SK-N-SH (cell line): ENCODE data around the gene KRTAP15-1. TPM values are rescaled to one million over a fixed set of nuclear protein-coding genes. Genes with fewer than 3 reads are reported as not detected.

Experiments
- CTCF ChIA-PET: fragments of 300-600, 350-600 bp; formaldehyde crosslinking; extraction: SDS; loops from one replicate; lab custom pipeline; 2021; lab: Yijun Ruan, JAX
- POLR2A ChIA-PET: fragments of 350-600 bp; sonication (Branson Sonifier 250); formaldehyde crosslinking; extraction: SDS; loops from one replicate; lab custom pipeline; 2020; ENCODE audit warnings: antibody characterized with exemption, inconsistent platforms; lab: Yijun Ruan, JAX
- DNase-seq: peaks from one replicate; pipeline ENCODE4 v3.0.0; 2012
- H2AFZ ChIP-seq: fragments of 200-600 bp; sonication (generic); 2 replicates; pipeline ENCODE4 v1.8.1; 2016; ENCODE audit warnings: antibody characterized with exemption, mild to moderate bottlenecking, low read depth
- H3F3A ChIP-seq: fragments of 200-600 bp; sonication (generic); replicated peaks from 2 replicates; pipeline ENCODE3; 2016; ENCODE audit warnings: antibody characterized with exemption, mild to moderate bottlenecking; ENCODE audit not compliant: insufficient read depth
- H3K27ac ChIP-seq, 2 experiments: fragments of 200-500 bp in 1 of 2; fragments of 200-600 bp in 1 of 2; sonication (Bioruptor generic) in 1 of 2; sonication (generic), shearing (Covaris generic) in 1 of 2; 2 replicates each; pipeline versions ENCODE4 v1.5.1 to v1.6.1; 2014 to 2016; ENCODE audit warnings: low read depth in 2 of 2, inconsistent platforms in 1 of 2, low read length in 1 of 2, mild to moderate bottlenecking in 1 of 2, mixed read lengths in 1 of 2
- H3K27me3 ChIP-seq: fragments of 200-600 bp; sonication (generic), shearing (Covaris generic); 2 replicates; pipeline ENCODE4 v1.6.1; 2016; ENCODE audit warnings: mixed run types; ENCODE audit not compliant: insufficient read depth
- H3K36me3 ChIP-seq, 2 experiments: fragments of 200-500 bp in 1 of 2; fragments of 200-600 bp in 1 of 2; sonication (Bioruptor generic) in 1 of 2; sonication (generic) in 1 of 2; replicated peaks in 1 of 2; 2 replicates each; pipeline versions ENCODE3 to v1.5.1; 2014 to 2016; ENCODE audit warnings: low read length in 1 of 2, mild to moderate bottlenecking in 1 of 2; ENCODE audit not compliant: insufficient read depth in 2 of 2, control insufficient read depth in 1 of 2
- H3K4me1 ChIP-seq, 2 experiments: fragments of 200-500 bp in 1 of 2; fragments of 200-600 bp in 1 of 2; sonication (Bioruptor generic) in 1 of 2; sonication (generic), shearing (Covaris generic) in 1 of 2; 2 replicates each; pipeline versions ENCODE4 v1.5.1 to v1.6.1; 2014 to 2016; ENCODE audit warnings: low read depth in 1 of 2, low read length in 1 of 2, mixed run types in 1 of 2; ENCODE audit not compliant: insufficient read depth in 2 of 2, control insufficient read depth in 1 of 2
- H3K4me2 ChIP-seq: fragments of 200-600 bp; sonication (generic), shearing (Covaris generic); 2 replicates; pipeline ENCODE4 v1.6.1; 2017; ENCODE audit warnings: mixed run types
- H3K4me3 ChIP-seq, 2 experiments: fragments of 200-500 bp in 1 of 2; fragments of 200-600 bp in 1 of 2; sonication (Bioruptor generic) in 1 of 2; sonication (generic), shearing (Covaris generic) in 1 of 2; 2 replicates each; pipeline versions ENCODE4 v1.5.1 to v1.8.1; 2014 to 2016; ENCODE audit warnings: low read depth in 2 of 2, inconsistent platforms in 1 of 2, low read length in 1 of 2, mild to moderate bottlenecking in 1 of 2, mixed read lengths in 1 of 2, moderate library complexity in 1 of 2
- H3K79me2 ChIP-seq: fragments of 200-600 bp; sonication (generic); 2 replicates; pipeline ENCODE4 v1.8.1; 2017; ENCODE audit warnings: mild to moderate bottlenecking; ENCODE audit not compliant: insufficient read depth
- H3K9ac ChIP-seq: fragments of 200-600 bp; sonication (generic); 2 replicates; pipeline ENCODE4 v1.6.1; 2017; ENCODE audit warnings: mixed run types
- H3K9me2 ChIP-seq: fragments of 200-600 bp; sonication (generic); 2 replicates; pipeline ENCODE4 v1.6.1; 2017; ENCODE audit warnings: mixed run types
- H3K9me3 ChIP-seq: fragments of 200-600 bp; sonication (generic); 2 replicates; pipeline ENCODE4 v1.6.1; 2017; ENCODE audit warnings: mixed run types, mild to moderate bottlenecking, moderate library complexity
- H4K20me1 ChIP-seq: fragments of 200-600 bp; sonication (generic); 2 replicates; pipeline ENCODE4 v1.6.1; 2017; ENCODE audit warnings: mild to moderate bottlenecking, mixed run types; ENCODE audit not compliant: insufficient read depth
- ELF1 ChIP-seq: IDR thresholded peaks from 2 replicates; pipeline ENCODE4 v1.4.0; 2012
- EP300 ChIP-seq, 2 experiments: IDR thresholded peaks; 2 replicates each; pipeline versions ENCODE4 v1.4.0 to v1.6.1; 2012; ENCODE audit warnings: borderline replicate concordance in 1 of 2, low read depth in 1 of 2, low read length in 1 of 2
- EZH2phosphoT487 ChIP-seq: fragments of 200-600 bp; sonication (generic); IDR thresholded peaks from 2 replicates; pipeline ENCODE4 v1.6.1; 2017; ENCODE audit warnings: low read depth, mixed run types, mild to moderate bottlenecking, antibody characterized with exemption, moderate library complexity, borderline replicate concordance
- FOSL2 ChIP-seq: IDR thresholded peaks from 2 replicates; pipeline ENCODE4 v1.4.0; 2012; ENCODE audit warnings: low read depth, mild to moderate bottlenecking, moderate library complexity, borderline replicate concordance
- FOXJ3 ChIP-seq: sonication (generic); formaldehyde crosslinking; IDR thresholded peaks from 2 replicates; pipeline ENCODE4 v1.5.1; 2020; ENCODE audit warnings: mild to moderate bottlenecking, missing genetic modification reagents
- FOXM1 ChIP-seq: IDR thresholded peaks from 2 replicates; pipeline ENCODE4 v1.4.0; 2012; ENCODE audit warnings: low read depth, mild to moderate bottlenecking
- GABPA ChIP-seq: IDR thresholded peaks from 2 replicates; pipeline ENCODE4 v1.4.0; 2012; ENCODE audit warnings: low read depth, mild to moderate bottlenecking
- POLR2AphosphoS5 ChIP-seq: IDR thresholded peaks from 2 replicates; pipeline ENCODE4 v1.6.1; 2012; ENCODE audit warnings: low read depth, low read length
- RFX5 ChIP-seq: IDR thresholded peaks from 2 replicates; pipeline ENCODE4 v1.6.1; 2012; ENCODE audit warnings: mild to moderate bottlenecking, improper control_type of control experiment, low read length
- SMC3 ChIP-seq: IDR thresholded peaks from 2 replicates; pipeline ENCODE4 v1.6.1; 2012; ENCODE audit warnings: low read depth, low read length, improper control_type of control experiment
- TAF1 ChIP-seq: IDR thresholded peaks from 2 replicates; pipeline ENCODE4 v1.6.1; 2012; ENCODE audit warnings: low read depth, mild to moderate bottlenecking, low read length, moderate library complexity, borderline replicate concordance
- TCF12 ChIP-seq: IDR thresholded peaks from 2 replicates; pipeline ENCODE4 v1.4.0; 2012
- TEAD4 ChIP-seq: IDR thresholded peaks from 2 replicates; pipeline ENCODE4 v1.4.0; 2012; ENCODE audit warnings: mild to moderate bottlenecking, borderline replicate concordance; ENCODE audit not compliant: insufficient read depth
- WGBS: methylation state at CpG from one replicate; pipeline ENCODE4 v1.1.6; 2017; ENCODE audit warnings: low lambda C conversion rate; 5-methylcytosine and 5-hydroxymethylcytosine counted together
- polyA plus RNA-seq, 3 experiments: library from polyadenylated mRNA; depleted of rRNA; stranded (reverse); fragments of >200 nt; gene quantifications; 2 replicates each; pipeline ENCODE4 v1.2.3, GENCODE V29; 2012
- TF ChIP-seq, protein P1 (sequence below): IDR thresholded peaks from 2 replicates; pipeline ENCODE4 v1.4.0; 2012; ENCODE audit warnings: low read depth, borderline replicate concordance
- TF ChIP-seq, protein P2 (sequence below): IDR thresholded peaks from 2 replicates; pipeline ENCODE4 v1.4.0; 2012; ENCODE audit warnings: low read depth, borderline replicate concordance
- TF ChIP-seq, protein P3 (sequence below): IDR thresholded peaks from 2 replicates; pipeline ENCODE4; 2012
- TF ChIP-seq, protein P4 (sequence below): fragments of 150-350 bp; IDR thresholded peaks from 2 replicates; pipeline ENCODE4 v1.6.1; 2016; ENCODE audit warnings: mild to moderate bottlenecking, low read depth, low read length
- TF ChIP-seq, protein P5 (sequence below): fragments of 150-350 bp; IDR thresholded peaks from 2 replicates; pipeline ENCODE4 v1.6.1; 2017; ENCODE audit warnings: antibody characterized with exemption, low read length, low read depth, borderline replicate concordance

The KRTAP15-1 gene
- polyA plus RNA-seq, 1 of the 3 experiments (the other 2 are of a cell fraction), result not detected

DNA sequence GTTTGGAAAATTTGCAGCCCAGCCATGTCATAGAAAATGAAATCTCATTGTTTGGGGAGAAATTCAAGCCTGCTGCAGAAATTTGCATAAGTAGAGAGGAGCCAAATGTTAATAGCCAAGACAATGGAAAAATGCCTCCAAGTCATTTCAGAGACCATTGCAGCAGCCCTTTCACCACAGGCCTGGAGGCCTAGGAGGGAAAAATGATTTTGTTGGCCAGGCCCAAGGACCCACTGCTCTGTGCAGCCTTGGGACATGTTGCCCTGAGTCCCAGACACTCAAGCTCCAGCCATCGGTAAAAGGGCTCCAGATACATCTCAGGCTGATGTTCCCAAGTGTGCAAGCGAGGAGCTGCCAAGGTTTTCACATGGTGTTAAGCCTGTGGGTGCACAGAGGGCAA is 46.1 kb downstream of the KRTAP15-1 start:
- WGBS, result 0% methylated on average over 2 of the region's 2 CpGs
- CTCF ChIA-PET, result no interaction called here

More for the DNA sequence above, 46.1 kb downstream of the KRTAP15-1 start:
- DNase-seq, result no peak
- Histone ChIP-seq H4K20me1 (no peaks in the 10 kb centered on the region), H3K36me3 (no peaks in the 10 kb centered on the region), H3K9me2 (no peaks in the 10 kb centered on the region), H3K9ac (no peak overlapping the region), H3K4me1 (no peaks in the 10 kb centered on the region), H3K4me2 (no peak overlapping the region), H3K27ac (no peak overlapping the region), H3F3A (no peaks in the 10 kb centered on the region), H3K4me3 (no peak overlapping the region), H3K27me3 (no peaks in the 10 kb centered on the region), H3K9me3 (no peaks in the 10 kb centered on the region; the same call in 1 of the 2 replicates), H2AFZ (no peak overlapping the region), H3K79me2 (no peaks in the 10 kb centered on the region)
- POLR2A ChIA-PET, result no interaction called here
- TF ChIP-seq RFX5 (no peak), EP300 (IDR thresholded peaks at IDR 0.05; ENCODE audit: borderline replicate concordance in 1 of 2, low read depth in 1 of 2, low read length in 1 of 2) (no peak), TEAD4 (no peak), FOXM1 (no peak), FOXJ3 (CRISPR knock-in tag) (no peak), ELF1 (no peak), EZH2phosphoT487 (no peak), SMC3 (no peak), TCF12 (no peak), GABPA (no peak), FOSL2 (no peak), TAF1 (no peak), POLR2AphosphoS5 (no peak)
- TF ChIP-seq, protein P1, sequence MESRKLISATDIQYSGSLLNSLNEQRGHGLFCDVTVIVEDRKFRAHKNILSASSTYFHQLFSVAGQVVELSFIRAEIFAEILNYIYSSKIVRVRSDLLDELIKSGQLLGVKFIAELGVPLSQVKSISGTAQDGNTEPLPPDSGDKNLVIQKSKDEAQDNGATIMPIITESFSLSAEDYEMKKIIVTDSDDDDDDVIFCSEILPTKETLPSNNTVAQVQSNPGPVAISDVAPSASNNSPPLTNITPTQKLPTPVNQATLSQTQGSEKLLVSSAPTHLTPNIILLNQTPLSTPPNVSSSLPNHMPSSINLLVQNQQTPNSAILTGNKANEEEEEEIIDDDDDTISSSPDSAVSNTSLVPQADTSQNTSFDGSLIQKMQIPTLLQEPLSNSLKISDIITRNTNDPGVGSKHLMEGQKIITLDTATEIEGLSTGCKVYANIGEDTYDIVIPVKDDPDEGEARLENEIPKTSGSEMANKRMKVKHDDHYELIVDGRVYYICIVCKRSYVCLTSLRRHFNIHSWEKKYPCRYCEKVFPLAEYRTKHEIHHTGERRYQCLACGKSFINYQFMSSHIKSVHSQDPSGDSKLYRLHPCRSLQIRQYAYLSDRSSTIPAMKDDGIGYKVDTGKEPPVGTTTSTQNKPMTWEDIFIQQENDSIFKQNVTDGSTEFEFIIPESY, result no peak
- TF ChIP-seq, protein P2, sequence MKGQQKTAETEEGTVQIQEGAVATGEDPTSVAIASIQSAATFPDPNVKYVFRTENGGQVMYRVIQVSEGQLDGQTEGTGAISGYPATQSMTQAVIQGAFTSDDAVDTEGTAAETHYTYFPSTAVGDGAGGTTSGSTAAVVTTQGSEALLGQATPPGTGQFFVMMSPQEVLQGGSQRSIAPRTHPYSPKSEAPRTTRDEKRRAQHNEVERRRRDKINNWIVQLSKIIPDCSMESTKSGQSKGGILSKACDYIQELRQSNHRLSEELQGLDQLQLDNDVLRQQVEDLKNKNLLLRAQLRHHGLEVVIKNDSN, result no peak
- TF ChIP-seq, protein P3, sequence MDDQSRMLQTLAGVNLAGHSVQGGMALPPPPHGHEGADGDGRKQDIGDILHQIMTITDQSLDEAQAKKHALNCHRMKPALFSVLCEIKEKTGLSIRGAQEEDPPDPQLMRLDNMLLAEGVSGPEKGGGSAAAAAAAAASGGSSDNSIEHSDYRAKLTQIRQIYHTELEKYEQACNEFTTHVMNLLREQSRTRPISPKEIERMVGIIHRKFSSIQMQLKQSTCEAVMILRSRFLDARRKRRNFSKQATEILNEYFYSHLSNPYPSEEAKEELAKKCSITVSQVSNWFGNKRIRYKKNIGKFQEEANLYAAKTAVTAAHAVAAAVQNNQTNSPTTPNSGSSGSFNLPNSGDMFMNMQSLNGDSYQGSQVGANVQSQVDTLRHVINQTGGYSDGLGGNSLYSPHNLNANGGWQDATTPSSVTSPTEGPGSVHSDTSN, result no peak
- TF ChIP-seq, protein P4, sequence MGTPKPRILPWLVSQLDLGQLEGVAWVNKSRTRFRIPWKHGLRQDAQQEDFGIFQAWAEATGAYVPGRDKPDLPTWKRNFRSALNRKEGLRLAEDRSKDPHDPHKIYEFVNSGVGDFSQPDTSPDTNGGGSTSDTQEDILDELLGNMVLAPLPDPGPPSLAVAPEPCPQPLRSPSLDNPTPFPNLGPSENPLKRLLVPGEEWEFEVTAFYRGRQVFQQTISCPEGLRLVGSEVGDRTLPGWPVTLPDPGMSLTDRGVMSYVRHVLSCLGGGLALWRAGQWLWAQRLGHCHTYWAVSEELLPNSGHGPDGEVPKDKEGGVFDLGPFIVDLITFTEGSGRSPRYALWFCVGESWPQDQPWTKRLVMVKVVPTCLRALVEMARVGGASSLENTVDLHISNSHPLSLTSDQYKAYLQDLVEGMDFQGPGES, result no peak
- TF ChIP-seq, protein P5, sequence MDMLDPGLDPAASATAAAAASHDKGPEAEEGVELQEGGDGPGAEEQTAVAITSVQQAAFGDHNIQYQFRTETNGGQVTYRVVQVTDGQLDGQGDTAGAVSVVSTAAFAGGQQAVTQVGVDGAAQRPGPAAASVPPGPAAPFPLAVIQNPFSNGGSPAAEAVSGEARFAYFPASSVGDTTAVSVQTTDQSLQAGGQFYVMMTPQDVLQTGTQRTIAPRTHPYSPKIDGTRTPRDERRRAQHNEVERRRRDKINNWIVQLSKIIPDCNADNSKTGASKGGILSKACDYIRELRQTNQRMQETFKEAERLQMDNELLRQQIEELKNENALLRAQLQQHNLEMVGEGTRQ, result no peak
